ENCODE measurements around the gene GSAP. TPM values are rescaled to one million over a fixed set of nuclear protein-coding genes. Genes with fewer than 3 reads are reported as not detected.

The GSAP gene
- total RNA-seq, 1 donor from 2014 or later = 2.1 TPM

GRCh38 chr7:77331938-77332695 is 84.0 kb downstream of the GSAP start:
- TF ChIP-seq, protein P1, sequence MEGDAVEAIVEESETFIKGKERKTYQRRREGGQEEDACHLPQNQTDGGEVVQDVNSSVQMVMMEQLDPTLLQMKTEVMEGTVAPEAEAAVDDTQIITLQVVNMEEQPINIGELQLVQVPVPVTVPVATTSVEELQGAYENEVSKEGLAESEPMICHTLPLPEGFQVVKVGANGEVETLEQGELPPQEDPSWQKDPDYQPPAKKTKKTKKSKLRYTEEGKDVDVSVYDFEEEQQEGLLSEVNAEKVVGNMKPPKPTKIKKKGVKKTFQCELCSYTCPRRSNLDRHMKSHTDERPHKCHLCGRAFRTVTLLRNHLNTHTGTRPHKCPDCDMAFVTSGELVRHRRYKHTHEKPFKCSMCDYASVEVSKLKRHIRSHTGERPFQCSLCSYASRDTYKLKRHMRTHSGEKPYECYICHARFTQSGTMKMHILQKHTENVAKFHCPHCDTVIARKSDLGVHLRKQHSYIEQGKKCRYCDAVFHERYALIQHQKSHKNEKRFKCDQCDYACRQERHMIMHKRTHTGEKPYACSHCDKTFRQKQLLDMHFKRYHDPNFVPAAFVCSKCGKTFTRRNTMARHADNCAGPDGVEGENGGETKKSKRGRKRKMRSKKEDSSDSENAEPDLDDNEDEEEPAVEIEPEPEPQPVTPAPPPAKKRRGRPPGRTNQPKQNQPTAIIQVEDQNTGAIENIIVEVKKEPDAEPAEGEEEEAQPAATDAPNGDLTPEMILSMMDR (conservative IDR thresholded peaks at IDR 0.05) = peak; percentile 75
- Mint-ChIP-seq H3K4me1 (peaks cover 5% of the 10 kb centered on the region), H3K36me3 (ENCODE audit: low read depth) (no peaks in the 10 kb centered on the region), H3K27ac (ENCODE audit: unreplicated experiment) (no peak overlapping the region), H3K4me3 (no peak overlapping the region), H3K9me3 (no peaks in the 10 kb centered on the region), H3K27me3 (ENCODE audit: low read depth) (no peaks in the 10 kb centered on the region)
- DNase-seq (ENCODE audit: low read depth, low spot score) = peak; percentile 40

- no peak overlapping the region for H3K27ac Mint-ChIP-seq (ENCODE audit: unreplicated experiment)
- H3K27me3 Mint-ChIP-seq (ENCODE audit: low read depth) = no peaks in the 10 kb centered on the region
- H3K9me3 Mint-ChIP-seq = no peaks in the 10 kb centered on the region
- no peak for DNase-seq (ENCODE audit: low read depth, low spot score)
- no peak overlapping the region for H3K4me3 Mint-ChIP-seq
- no peaks in the 10 kb centered on the region for H3K36me3 Mint-ChIP-seq (ENCODE audit: low read depth)
- peaks cover 5% of the 10 kb centered on the region for H3K4me1 Mint-ChIP-seq
- TF ChIP-seq, protein P1 (conservative IDR thresholded peaks at IDR 0.05) = no peak
These were observed 85.8 kb downstream of the GSAP start for GRCh38 chr7:77330169-77330882.

- H3K27ac Mint-ChIP-seq (ENCODE audit: unreplicated experiment) = no peak overlapping the region
- no peaks in the 10 kb centered on the region for H3K9me3 Mint-ChIP-seq
- no peaks in the 10 kb centered on the region for H3K36me3 Mint-ChIP-seq (ENCODE audit: low read depth)
- DNase-seq (ENCODE audit: low read depth, low spot score) = no peak
- H3K4me3 Mint-ChIP-seq = no peak overlapping the region
- no peaks in the 10 kb centered on the region for H3K27me3 Mint-ChIP-seq (ENCODE audit: low read depth)
- peaks cover 5% of the 10 kb centered on the region for H3K4me1 Mint-ChIP-seq
- TF ChIP-seq, protein P1 (conservative IDR thresholded peaks at IDR 0.05) = no peak
These were observed 86.5 kb downstream of the GSAP start for GRCh38 chr7:77329466-77330168.

DNA sequence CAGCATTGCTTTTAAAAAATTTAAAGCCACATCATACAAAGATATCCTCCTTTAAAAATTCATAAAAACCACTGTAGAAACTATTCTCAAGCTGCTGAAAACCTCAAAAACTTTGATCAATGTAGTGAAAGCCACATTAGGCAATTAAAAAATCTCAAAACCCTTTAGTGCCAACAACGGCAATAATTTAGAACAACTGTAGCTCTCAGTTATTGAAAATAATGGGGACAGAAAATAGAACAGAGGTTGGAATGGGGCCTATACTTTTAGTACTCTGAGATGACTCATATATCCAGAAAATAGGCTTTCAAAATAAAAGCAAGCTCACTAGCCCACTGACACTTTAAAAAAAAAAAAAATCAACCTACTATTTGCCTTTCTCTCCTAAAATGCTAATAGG is 87.5 kb downstream of the GSAP start:
- Mint-ChIP-seq H3K4me3 (no peak overlapping the region), H3K9me3 (no peaks in the 10 kb centered on the region), H3K4me1 (peaks cover 5% of the 10 kb centered on the region), H3K36me3 (ENCODE audit: low read depth) (no peaks in the 10 kb centered on the region), H3K27ac (ENCODE audit: unreplicated experiment) (no peak overlapping the region), H3K27me3 (ENCODE audit: low read depth) (no peaks in the 10 kb centered on the region)
- no peak for DNase-seq (ENCODE audit: low read depth, low spot score)
- TF ChIP-seq, protein P1 (conservative IDR thresholded peaks at IDR 0.05) = no peak

DNA sequence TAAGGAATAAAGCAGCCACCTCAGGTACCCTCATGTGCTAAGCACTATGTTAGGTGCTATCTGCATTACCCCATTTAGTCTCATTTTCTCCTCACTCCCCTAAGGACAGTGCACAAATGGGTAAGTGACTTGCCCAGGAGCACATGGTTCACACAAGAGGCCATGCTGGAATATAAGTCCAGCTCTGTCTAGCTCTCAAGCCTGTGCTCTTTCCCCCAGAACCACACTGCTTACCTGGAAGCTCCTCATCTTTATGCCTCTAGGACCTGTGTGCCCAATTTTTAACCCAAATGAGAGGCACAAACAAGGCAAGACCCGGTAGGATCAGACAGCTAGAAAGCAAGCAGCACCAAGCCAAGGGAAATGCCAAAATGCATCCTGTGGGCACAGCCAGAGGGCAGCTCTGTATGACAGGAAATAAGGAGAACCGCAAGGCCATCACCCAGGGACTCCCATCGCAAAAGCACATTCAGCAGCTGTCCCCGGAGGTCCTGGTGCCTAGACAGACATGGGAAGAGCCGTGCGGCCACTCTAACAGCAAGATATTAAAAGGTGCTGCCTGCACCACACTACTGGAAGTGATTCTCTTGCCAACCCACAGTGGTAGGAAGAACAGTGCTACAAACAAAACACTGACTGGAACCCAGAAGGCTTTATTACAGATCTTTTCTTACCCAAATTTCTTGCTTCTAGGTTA is 88.1 kb downstream of the GSAP start:
- no peaks in the 10 kb centered on the region for H3K27me3 Mint-ChIP-seq (ENCODE audit: low read depth)
- TF ChIP-seq, protein P1 (conservative IDR thresholded peaks at IDR 0.05) = no peak
- H3K9me3 Mint-ChIP-seq = no peaks in the 10 kb centered on the region
- H3K27ac Mint-ChIP-seq (ENCODE audit: unreplicated experiment) = peak overlapping the region; percentile 9
- H3K4me3 Mint-ChIP-seq = no peak overlapping the region
- no peak for DNase-seq (ENCODE audit: low read depth, low spot score)
- H3K36me3 Mint-ChIP-seq (ENCODE audit: low read depth) = no peaks in the 10 kb centered on the region
- H3K4me1 Mint-ChIP-seq = peaks cover 5% of the 10 kb centered on the region

All from neural crest cell (in vitro differentiated cells).